ENCODE results near the gene ISX.

DNA sequence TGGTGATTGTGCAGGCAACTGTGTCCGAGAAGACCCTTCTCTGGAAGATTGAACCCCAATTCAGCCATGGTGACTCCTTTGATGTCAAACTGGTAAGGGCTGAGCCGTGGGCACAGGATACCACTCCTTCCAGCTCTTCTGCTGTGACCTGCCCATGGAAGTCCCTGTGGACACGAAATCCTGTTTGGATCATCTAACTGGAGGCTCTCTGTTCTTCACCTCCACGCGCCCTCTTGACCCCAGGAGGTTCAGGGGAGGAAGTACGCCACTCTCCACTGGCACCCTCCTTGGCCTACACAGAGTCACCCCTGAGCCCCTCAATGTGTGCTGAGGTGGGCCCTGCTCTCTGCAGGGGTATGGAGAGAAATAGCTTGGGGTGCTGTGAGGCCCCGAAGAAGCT, 810 bp downstream of the ISX start:
- TF ChIP-seq CTCF (IDR thresholded peaks at IDR 0.05) (no peak), POLR2A (IDR thresholded peaks at IDR 0.05) (no peak)
